Stimulated activated CD4-positive, alpha-beta T cell treated with anti-CD3 and anti-CD28 coated beads, Interleukin-12 subunit alpha, Interleukin-12 subunit beta, amount 100 ng/mL, for 4 hours (primary cell): Measurements from ENCODE around the gene HPCAL4.
A peak's percentile ranks its signal among the peaks of the same experiment; 100 is the strongest.

ENCODE experiments used
- DNase-seq: peaks from one replicate; pipeline ENCODE4 v3.0.0-alpha.2; 2020

HPCAL4 gene

DNA sequence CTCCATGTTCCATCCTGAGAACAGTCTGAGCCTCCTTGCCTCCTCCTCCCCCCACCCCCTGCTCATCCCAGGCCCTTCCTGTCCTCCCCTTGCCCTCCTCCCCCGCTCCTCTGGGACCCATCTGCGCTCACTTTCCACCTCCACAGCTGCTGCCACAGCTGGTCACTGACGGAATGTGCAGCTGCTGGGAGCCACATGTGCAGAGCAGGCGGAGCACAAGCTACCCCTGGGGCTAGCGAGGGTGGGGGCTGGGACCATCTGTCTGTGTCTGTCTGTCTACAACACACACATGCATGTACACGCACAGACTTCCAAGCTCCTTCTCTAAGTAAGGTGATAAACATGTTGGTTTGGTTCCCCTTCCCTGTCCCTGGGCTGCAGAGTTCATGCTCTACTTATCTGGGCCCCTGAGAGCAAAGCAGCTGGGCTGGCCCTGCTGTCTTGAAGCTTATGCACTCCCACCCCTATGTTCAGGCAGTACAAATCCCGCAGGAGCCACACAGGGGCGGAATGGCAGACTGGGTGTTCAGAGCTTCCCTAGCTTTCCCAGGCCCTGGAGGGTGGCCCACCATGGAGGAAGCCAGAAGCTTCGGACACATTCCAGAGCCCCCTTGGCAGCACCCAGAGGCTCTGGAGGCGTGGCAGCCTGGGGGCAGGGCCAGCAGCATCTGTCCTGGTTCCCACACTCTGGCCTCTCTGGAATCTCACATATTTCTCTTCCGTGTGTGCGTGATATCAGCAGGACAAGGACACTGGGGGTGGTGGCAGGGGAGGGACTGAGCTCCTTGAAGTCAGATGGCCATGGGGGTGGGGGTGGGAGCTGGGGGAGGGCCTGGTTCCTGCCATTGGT lies 44.8 kb downstream of the HPCAL4 start:
- DNase-seq = no peak

GRCh38 chr1:39645411-39646043 lies 45.7 kb downstream of the HPCAL4 start:
- no peak for DNase-seq

GRCh38 chr1:39643705-39644104 lies 47.5 kb downstream of the HPCAL4 start:
- no peak for DNase-seq

- no peak for DNase-seq
Observed at GRCh38 chr1:39642796-39643195, 48.4 kb downstream of the HPCAL4 start.

GRCh38 chr1:39640861-39641260 lies 50.4 kb downstream of the HPCAL4 start:
- no peak for DNase-seq

DNA sequence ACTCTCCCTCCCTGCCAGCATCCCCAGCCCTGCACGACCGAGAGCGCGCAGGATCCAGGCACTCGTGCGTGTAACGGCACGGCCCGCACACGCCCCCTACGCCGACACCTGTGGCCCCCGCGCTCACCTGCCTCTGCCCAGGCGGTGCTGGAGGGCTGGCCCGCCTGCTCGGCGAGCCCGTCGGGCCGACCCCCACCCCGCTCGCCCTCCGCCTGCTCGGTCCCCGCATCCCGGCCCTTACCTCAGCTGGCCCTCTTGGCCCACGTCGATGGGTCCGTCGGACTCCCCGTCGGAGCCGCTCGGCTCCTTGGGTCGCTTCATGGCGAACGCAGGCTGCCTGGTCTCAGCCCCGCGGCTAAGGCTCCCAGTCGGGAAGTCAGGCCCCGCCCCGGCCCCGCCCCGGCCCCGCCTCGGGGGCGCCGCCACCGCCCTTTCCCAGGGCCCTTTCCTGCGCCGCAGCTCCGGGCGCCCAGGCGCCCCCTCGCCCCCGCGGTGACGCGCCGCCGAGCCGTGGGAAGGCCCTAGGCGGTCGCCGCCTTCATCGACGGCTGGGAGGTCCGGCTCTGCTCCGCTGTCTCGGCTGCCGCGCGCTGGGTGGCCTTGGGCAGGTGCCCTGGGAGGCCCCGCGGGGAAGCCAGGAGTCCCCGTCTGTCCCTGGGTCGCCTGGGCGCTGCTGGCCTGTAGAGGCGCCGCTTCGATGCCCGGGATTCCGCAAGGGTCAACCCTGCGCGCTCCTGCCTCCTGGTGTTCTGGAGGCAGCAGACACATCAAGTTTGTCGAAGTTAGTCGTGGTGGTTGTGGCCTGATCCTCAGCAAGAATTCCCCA lies 51.7 kb downstream of the HPCAL4 start, which contains the start of gene HEYL:
TSS of gene HEYL (minus strand) at position 339 of the 826 bp plus-strand sequence. CDS start at position 321, 18 bp downstream.
- peak; percentile 74 for DNase-seq

GRCh38 chr1:39638965-39639304 lies 52.3 kb downstream of the HPCAL4 start:
- no peak for DNase-seq

DNA sequence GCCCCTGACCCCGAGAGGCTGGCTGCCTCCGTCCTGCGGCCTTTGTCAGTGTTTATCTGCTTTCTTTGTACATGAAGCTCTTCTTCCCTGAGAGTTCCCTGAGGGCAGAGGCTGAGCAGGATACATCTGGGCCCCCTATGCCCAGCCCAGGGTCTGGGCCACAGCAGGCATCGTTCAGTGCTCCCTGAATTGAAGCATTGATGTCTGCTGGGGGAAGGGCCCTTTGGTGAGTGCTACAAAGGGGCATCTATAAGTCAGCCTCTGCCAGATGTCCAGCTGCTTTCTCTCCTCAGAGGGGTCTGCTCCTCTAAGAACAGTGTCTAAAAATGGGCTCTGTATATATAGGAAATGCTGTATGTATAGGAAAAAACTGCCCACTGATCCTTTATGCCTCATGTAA lies 53.9 kb downstream of the HPCAL4 start:
- DNase-seq = no peak

GRCh38 chr1:39635871-39636210 lies 55.4 kb downstream of the HPCAL4 start:
- DNase-seq = no peak

GRCh38 chr1:39635205-39635870 lies 55.9 kb downstream of the HPCAL4 start:
- DNase-seq = no peak

- no peak for DNase-seq
Observed at GRCh38 chr1:39633422-39633821, 57.8 kb downstream of the HPCAL4 start.

DNA sequence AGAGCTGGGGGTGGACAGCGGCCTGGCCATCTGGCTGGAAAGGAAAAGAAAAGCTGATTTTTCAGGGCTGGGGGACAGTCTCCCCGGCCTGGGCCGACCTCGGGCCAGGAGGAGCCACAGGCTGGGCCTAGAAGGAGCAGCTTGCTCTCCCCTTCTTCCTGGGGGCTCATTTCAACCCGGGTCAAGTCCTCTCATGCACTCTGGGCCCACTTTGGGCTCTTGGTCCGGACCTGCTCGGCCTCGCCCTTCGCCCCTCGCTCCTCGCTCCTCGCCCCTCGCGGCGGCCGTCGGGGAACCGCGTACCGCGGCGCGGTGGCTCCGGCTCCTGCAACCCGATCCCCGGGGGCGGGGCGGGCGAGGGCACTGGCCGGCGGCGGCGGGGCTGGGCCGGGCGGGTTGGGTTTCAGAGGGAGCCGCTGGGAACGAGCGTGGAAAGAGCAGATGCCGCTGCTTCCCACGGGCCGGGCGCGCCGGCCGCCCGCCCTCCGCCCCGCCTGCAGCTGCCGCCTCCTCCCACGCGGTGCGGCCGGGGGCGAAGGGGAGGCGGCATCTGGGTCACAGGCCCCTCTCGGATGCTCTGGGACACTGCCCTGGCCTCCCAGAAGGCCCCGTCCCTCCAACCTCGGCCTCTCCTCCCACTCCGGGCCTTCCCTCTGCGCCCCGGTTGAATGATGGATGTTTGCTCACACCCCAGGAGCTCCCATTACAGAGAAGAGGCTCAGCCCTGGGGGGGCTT lies 58.4 kb downstream of the HPCAL4 start:
- DNase-seq = no peak

DNA sequence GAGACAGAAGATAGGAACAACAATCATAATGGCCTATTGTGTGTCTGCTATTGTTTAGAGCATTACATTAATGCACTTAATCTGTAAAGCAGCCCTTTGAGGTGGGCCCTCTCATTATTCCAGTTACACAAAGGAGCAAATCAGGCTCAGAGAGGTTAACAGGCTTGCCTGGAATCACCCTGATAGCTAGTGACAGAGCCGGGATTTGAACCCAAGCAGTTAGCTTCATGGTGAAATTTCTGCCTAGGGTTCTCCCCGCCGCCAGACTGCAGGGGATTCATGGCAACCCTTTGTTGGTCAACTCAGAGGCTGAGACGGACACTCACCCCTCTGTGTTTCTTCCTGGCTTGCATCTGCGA lies 58.9 kb downstream of the HPCAL4 start:
- DNase-seq = no peak

DNA sequence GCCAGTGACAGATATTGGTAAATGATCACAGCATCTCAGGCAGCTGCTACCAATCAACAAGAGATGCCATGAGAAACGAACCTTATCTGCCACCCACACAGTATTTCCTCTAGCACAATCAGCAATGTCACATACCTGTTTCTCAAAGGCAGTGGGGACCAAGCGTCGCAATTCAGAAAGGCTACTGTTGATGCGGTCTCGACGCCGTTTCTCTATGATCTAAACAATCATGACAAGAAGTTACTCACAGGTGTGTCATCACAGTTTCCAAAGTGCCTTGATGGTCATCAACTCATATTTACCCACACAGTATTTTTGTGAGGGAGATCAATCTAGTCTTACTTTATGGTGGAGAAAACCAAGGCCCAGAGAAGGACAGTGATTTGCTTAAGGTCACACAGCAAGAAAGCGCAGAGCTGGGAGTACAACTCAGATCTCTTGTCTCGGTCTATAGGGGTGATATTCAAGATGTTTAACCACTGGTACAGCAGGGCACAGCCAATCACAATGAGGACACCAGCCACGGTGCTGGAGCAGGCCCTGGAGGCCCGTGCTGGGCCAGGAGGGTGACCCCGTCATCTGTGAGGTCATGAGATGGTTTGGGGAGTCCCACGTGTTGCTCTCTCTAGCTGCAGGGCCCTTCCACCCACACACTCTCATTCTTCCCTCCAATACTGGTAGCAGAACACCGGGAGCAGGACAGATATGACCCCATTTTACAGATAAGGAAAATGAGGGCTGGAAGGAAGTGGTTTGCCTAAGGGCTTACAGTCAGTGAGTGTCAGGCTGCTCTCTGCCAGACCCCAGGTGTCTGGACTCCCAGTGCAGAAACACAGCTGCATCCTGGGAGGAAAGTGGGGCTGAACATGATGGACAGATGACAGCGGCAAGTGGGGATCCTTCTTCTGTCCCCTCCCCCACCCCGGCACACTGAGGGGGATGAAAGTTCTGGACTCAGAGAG lies 59.6 kb downstream of the HPCAL4 start:
- no peak for DNase-seq

- no peak for DNase-seq
Observed at GRCh38 chr1:39628807-39629350, 62.4 kb downstream of the HPCAL4 start.
